ENCODE data around the gene NDFIP1. TPM values are rescaled to one million over a fixed set of nuclear protein-coding genes. Genes with fewer than 3 reads are reported as not detected.

NDFIP1 gene
- total and polyA plus RNA-seq, 10 of the 15 experiments (the other 5 are each of a cell fraction or from before 2014, with no cell fraction given): 0.08 to 2.7 (median 0.92) TPM

- TF ChIP-seq SREBF1 (IDR thresholded peaks at IDR 0.05; ENCODE audit: low read length): no peak
- TF ChIP-seq, protein P1, sequence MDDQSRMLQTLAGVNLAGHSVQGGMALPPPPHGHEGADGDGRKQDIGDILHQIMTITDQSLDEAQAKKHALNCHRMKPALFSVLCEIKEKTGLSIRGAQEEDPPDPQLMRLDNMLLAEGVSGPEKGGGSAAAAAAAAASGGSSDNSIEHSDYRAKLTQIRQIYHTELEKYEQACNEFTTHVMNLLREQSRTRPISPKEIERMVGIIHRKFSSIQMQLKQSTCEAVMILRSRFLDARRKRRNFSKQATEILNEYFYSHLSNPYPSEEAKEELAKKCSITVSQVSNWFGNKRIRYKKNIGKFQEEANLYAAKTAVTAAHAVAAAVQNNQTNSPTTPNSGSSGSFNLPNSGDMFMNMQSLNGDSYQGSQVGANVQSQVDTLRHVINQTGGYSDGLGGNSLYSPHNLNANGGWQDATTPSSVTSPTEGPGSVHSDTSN (IDR thresholded peaks at IDR 0.05; ENCODE audit: insufficient replicate concordance, low read depth, low read length): no peak
- no peak for TF ChIP-seq SMC3 (IDR thresholded peaks at IDR 0.05; ENCODE audit: borderline replicate concordance, low read length)
- TF ChIP-seq CBFB (IDR thresholded peaks at IDR 0.05; ENCODE audit: low read depth): no peak
- TF ChIP-seq WRNIP1 (IDR thresholded peaks at IDR 0.05; ENCODE audit: borderline replicate concordance, low read depth, low read length): no peak
Measured at GRCh38 chr5:142104491-142104890, 4.1 kb upstream of the NDFIP1 start (continued).

DNA sequence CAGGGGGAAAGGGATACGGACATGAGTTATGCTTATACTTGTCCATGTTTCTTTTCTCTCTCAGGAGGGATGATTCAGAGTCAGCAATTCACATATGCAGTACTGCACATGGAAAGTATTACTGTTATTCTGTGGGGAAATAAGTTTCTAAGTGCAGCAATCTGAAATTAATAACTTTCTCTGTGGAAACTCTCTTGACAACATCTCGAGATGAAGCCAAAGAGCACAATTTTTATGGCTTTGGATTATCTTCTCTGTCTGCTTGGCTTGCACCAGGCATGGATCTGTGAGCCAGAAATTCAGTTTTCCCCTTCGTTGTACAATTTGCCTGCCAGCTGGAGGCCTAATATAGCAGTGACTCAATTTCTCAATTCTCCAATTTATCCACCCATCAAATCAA is 2.5 kb upstream of the NDFIP1 start:
- 26% methylated on average over 3 of the region's 3 CpGs for WGBS (ENCODE audit: insufficient coverage, insufficient replicate concordance, low lambda C conversion rate, missing lambda C conversion rate)
- H3K27ac ChIP-seq (ENCODE audit: control insufficient read depth, insufficient read depth): no peak overlapping the region
- in situ Hi-C loops (cut with MboI): no loop called here
- H4K20me1 ChIP-seq (ENCODE audit: control insufficient read depth, insufficient read depth): no peaks in the 10 kb centered on the region
- no peak overlapping the region for H2AFZ ChIP-seq (ENCODE audit: control insufficient read depth, low read depth, low read length)
- H3K79me2 ChIP-seq (ENCODE audit: control insufficient read depth, insufficient read depth, low read length): no peaks in the 10 kb centered on the region
- H3K9ac ChIP-seq (ENCODE audit: control insufficient read depth, insufficient read depth, low read length): no peak overlapping the region
- POLR2A ChIA-PET: no interaction called here
- TF ChIP-seq ZBTB33 (IDR thresholded peaks at IDR 0.05) (no peak), ZSCAN29 (IDR thresholded peaks at IDR 0.05) (no peak), SUPT20H (IDR thresholded peaks at IDR 0.05; ENCODE audit: borderline replicate concordance, control insufficient read depth, low read depth, low read length) (no peak), CREB1 (IDR thresholded peaks at IDR 0.05; ENCODE audit: low read depth) (no peak), IRF3 (IDR thresholded peaks at IDR 0.05) (no peak), ZNF592 (IDR thresholded peaks at IDR 0.05) (no peak), CHD2 (IDR thresholded peaks at IDR 0.05; ENCODE audit: borderline replicate concordance, low read depth, low read length) (no peak)
- TF ChIP-seq, protein P2, sequence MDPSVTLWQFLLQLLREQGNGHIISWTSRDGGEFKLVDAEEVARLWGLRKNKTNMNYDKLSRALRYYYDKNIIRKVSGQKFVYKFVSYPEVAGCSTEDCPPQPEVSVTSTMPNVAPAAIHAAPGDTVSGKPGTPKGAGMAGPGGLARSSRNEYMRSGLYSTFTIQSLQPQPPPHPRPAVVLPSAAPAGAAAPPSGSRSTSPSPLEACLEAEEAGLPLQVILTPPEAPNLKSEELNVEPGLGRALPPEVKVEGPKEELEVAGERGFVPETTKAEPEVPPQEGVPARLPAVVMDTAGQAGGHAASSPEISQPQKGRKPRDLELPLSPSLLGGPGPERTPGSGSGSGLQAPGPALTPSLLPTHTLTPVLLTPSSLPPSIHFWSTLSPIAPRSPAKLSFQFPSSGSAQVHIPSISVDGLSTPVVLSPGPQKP (IDR thresholded peaks at IDR 0.05; ENCODE audit: low read depth, low read length): no peak
- no peaks in the 10 kb centered on the region for H3K9me3 ChIP-seq (replicated peaks; ENCODE audit: control insufficient read depth, insufficient read depth, low read length)
- H3K27me3 ChIP-seq (replicated peaks in 1 of 2; ENCODE audit: control insufficient read depth in 2 of 2, insufficient read depth in 2 of 2, low read length in 1 of 2): peaks cover 0 to 12% of the 10 kb centered on the region in 2 experiments
- no peak for ATAC-seq
- FAIRE-seq: no peak
- intact Hi-C loops (cut with micrococcal nuclease; ENCODE audit: unreplicated experiment): loop anchor here (5.0 kb wide), 1 partner anchor 89 kb away; no protein-coding TSS in a partner anchor
- SMC1A ChIA-PET (ENCODE audit: uncharacterized antibody, unreplicated experiment): no interaction called here
- no peak for DNase-seq (ENCODE audit: low read depth, low spot score)
- H3K36me3 ChIP-seq (ENCODE audit: control insufficient read depth in 2 of 2, insufficient read depth in 2 of 2, low read length in 1 of 2): no peaks in the 10 kb centered on the region
- no peak overlapping the region for H3K4me3 ChIP-seq
- CTCF ChIA-PET: no interaction called here
- H3K4me1 ChIP-seq (ENCODE audit: control insufficient read depth, insufficient read depth, low read length): peaks cover 11% of the 10 kb centered on the region
- no peak overlapping the region for H3K4me2 ChIP-seq (ENCODE audit: control insufficient read depth, insufficient read depth)
- RAD21 ChIA-PET (ENCODE audit: unreplicated experiment): no interaction called here
- BruUV-seq (replicated peaks): no TSS peak

Measured in GM12878 (cell line).